HUES48 (cell line): ENCODE data around the gene GIGYF2.
A peak's percentile ranks its signal among the peaks of the same experiment; 100 is the strongest.
"Not testable (repeated sequence)": the region's sequence is repeated elsewhere in the genome, so short reads cannot be mapped to it uniquely, and the experiment has no call there.

Source experiments
- H3K27ac ChIP-seq: one replicate; pipeline ENCODE4 v1.7.0; 2013; ENCODE audit warnings: low read depth, low read length, inconsistent platforms
- H3K27me3 ChIP-seq: 2 replicates; pipeline ENCODE4 v1.6.1; 2013; ENCODE audit warnings: mild to moderate bottlenecking, low read length; ENCODE audit not compliant: control insufficient read depth, insufficient read depth
- H3K36me3 ChIP-seq: 2 replicates; pipeline ENCODE4 v1.6.1; 2013; ENCODE audit warnings: low read length; ENCODE audit not compliant: control insufficient read depth, insufficient read depth
- H3K4me1 ChIP-seq: 2 replicates; pipeline ENCODE4 v1.6.1; 2013; ENCODE audit warnings: mild to moderate bottlenecking, low read length; ENCODE audit not compliant: control insufficient read depth, insufficient read depth
- H3K4me3 ChIP-seq: 2 replicates; pipeline ENCODE4 v1.5.1; 2013; ENCODE audit warnings: mild to moderate bottlenecking, low read depth, low read length
- H3K9ac ChIP-seq: 2 replicates; pipeline ENCODE4 v1.6.1; 2013; ENCODE audit warnings: mild to moderate bottlenecking, low read depth, low read length, moderate library complexity
- H3K9me3 ChIP-seq: 2 replicates; pipeline ENCODE4 v1.6.1; 2013; ENCODE audit warnings: low read length; ENCODE audit not compliant: control insufficient read depth, insufficient read depth

Gene GIGYF2

GRCh38 chr2:232689152-232689910 is 7.8 kb upstream of the GIGYF2 start:
- Histone ChIP-seq H3K4me3 (no peak overlapping the region), H3K9me3 (no peaks in the 10 kb centered on the region), H3K27me3 (no peaks in the 10 kb centered on the region), H3K27ac (no peak overlapping the region), H3K4me1 (no peaks in the 10 kb centered on the region), H3K36me3 (no peaks in the 10 kb centered on the region), H3K9ac (no peak overlapping the region)

DNA sequence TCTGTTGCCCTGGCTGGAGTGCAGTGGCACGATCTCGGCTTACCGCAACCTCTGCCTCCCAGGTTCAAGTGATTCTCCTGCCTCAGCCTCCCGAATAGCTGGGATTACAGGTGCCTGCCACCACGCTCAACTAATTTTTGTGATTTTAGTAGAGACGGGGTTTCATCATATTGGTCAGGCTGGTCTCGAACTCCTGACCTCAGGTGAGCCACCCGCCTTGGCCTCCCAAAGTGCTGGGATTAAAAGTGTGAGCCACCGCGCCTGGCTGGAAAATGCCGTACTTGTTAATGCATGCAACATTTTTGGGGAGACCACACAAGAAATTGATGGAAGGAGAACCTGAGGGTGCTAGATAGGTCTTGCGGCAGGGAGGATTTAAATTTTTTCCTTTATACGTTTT is 6.0 kb upstream of the GIGYF2 start:
- not testable (repeated sequence) for H3K4me3 ChIP-seq, H3K36me3 ChIP-seq, H3K9ac ChIP-seq, H3K4me1 ChIP-seq, H3K27ac ChIP-seq, H3K27me3 ChIP-seq, H3K9me3 ChIP-seq

DNA sequence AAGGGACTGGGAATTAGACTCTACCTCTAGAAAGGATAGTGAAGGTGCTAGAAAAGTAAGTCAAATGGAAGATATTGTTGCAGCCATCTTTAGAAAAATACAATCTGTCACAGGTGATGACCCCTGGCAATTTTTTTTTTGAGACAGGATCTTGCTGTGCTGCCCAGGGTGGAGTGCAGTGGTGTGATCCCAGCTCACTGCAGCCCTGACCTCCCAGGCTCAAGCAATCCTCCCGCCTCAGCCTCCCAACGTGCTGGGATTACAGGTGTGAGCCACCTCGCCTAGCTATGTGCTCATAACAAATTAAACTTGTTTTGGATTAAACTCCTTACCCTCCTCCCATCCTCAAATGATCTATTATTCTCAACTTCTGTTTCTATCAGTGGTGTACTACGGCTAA is 3.8 kb upstream of the GIGYF2 start:
- Histone ChIP-seq H3K27me3 (no peaks in the 10 kb centered on the region), H3K4me3 (no peak overlapping the region), H3K9ac (no peak overlapping the region), H3K9me3 (no peaks in the 10 kb centered on the region), H3K27ac (no peak overlapping the region), H3K36me3 (no peaks in the 10 kb centered on the region), H3K4me1 (peaks cover 8% of the 10 kb centered on the region)

DNA sequence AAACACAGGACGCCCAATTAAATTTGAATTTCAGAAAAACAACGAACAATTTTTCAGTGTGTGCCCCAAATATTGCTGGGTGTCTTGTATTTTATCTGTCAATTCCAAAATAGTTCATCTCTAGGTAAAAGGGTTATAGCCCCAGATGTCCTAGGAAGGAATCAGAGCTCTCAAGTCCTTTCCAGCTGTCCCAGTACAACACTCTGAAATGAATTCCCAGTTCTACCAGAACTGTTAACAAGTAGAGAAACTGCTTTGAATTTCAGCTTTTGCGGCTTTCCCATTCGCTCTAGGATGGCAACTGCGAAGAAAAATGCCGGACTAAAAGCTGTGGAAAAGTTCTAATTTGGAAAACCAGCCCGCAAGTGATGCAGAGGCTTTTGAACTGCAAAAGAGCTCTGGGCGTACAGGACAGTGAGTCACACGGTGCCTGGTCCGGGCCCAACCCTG is 497 bp upstream of the GIGYF2 start:
- Histone ChIP-seq H3K9me3 (no peaks in the 10 kb centered on the region), H3K27me3 (no peaks in the 10 kb centered on the region), H3K36me3 (peaks cover 7% of the 10 kb centered on the region; the same call in 1 of the 2 replicates), H3K27ac (peak overlapping the region; percentile 65), H3K4me3 (peak overlapping the region; percentile 38; the same call in 1 of the 2 replicates), H3K9ac (no peak overlapping the region), H3K4me1 (peaks cover 19% of the 10 kb centered on the region)

DNA sequence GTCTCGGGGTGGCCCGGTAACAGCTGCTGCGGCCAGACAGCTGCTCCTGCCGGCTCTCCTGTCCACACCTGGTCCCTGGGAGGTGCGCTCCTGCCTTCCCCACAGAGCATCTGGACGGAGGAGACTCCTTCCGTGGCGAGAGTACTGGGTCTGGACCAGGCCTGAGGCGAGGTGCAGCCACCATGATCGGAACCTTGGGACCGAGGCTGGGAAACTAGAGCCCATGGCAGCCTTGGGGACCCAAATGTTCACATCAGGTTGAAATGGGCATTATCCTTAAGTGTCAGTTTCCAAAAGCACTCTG is 628 bp downstream of the GIGYF2 start:
- Histone ChIP-seq H3K4me3 (peak overlapping the region; percentile 95), H3K27ac (peak overlapping the region; percentile 95), H3K36me3 (peaks cover 10% of the 10 kb centered on the region; the same call in 1 of the 2 replicates), H3K27me3 (no peaks in the 10 kb centered on the region), H3K4me1 (peaks cover 19% of the 10 kb centered on the region), H3K9me3 (no peaks in the 10 kb centered on the region), H3K9ac (peak overlapping the region; percentile 85)

DNA sequence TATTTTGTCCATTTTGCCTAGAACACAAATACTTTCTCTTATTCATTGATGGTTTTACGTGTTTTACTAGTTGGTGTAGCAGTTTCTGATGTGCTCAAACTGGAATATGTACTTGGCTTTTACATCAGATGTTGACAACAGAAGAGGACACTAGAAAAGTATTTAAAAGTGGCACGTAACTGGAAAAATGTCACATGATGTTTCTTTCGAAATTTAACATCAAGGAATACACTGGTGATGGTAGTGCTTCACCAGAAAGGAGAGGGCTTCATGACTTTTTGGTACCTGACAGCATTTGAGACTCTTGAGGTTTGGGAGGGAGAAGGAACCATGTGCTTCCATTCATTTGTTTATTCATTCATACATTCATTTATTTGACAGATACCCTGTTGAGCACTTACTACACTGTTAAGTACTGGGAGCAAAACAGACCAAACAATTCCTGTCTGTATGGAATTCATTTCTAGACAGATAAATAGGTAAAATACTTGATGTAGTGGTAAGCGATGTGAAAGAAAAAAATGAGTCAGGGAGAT is 1.5 kb downstream of the GIGYF2 start:
- peaks cover 19% of the 10 kb centered on the region for H3K4me1 ChIP-seq
- no peaks in the 10 kb centered on the region for H3K9me3 ChIP-seq
- H3K9ac ChIP-seq = no peak overlapping the region
- no peak overlapping the region for H3K27ac ChIP-seq
- H3K27me3 ChIP-seq = no peaks in the 10 kb centered on the region
- peak overlapping the region; percentile 95 for H3K4me3 ChIP-seq
- H3K36me3 ChIP-seq = peaks cover 14% of the 10 kb centered on the region

DNA sequence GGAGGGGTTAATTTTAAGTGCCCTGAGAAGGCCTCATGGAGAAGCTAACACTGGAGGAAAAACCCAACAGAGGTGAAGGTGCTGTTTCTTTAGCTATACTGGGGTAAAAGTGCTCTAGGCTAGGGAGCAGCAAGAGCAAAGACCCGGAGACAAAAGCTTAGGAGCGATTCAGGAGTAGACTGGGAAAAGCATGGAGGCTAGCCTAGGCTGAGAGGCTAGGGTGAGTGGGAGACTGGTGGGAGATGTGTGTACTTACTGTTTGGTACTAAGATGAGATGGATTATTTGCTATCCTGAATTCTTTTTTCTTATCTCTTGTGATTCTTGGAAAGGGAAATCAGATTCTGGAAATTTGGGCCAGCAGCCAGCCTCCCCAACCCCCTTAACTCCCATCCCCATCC is 2.0 kb downstream of the GIGYF2 start:
- H3K27ac ChIP-seq = no peak overlapping the region
- H3K9me3 ChIP-seq = no peaks in the 10 kb centered on the region
- no peak overlapping the region for H3K9ac ChIP-seq
- H3K36me3 ChIP-seq = peaks cover 18% of the 10 kb centered on the region
- H3K4me1 ChIP-seq = peaks cover 19% of the 10 kb centered on the region
- H3K27me3 ChIP-seq = no peaks in the 10 kb centered on the region
- peak overlapping the region; percentile 95 for H3K4me3 ChIP-seq

DNA sequence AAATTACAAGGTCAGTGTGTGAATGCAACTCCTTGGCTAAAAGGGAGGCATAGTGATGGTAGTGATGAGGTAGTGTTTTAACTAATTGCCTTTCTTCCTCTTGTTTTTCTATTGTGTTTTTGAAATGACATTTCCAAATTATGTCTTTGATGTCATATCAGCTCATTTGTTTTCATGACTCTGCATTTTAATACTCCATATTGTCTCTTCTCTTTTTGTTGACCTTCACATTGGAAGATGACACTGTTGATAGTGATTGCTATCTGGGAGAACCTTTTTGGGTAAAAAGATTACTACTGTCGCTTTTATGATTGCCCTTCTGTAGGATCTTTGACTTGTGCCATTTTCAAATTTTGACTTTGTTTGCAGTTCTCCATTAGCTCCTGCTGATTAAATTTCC is 3.0 kb downstream of the GIGYF2 start:
- no peak overlapping the region for H3K9ac ChIP-seq
- peaks cover 19% of the 10 kb centered on the region for H3K4me1 ChIP-seq
- H3K27ac ChIP-seq = no peak overlapping the region
- peaks cover 23% of the 10 kb centered on the region for H3K36me3 ChIP-seq
- H3K27me3 ChIP-seq = no peaks in the 10 kb centered on the region
- H3K4me3 ChIP-seq = no peak overlapping the region
- H3K9me3 ChIP-seq = no peaks in the 10 kb centered on the region

- no peak overlapping the region for H3K4me3 ChIP-seq
- H3K27me3 ChIP-seq = no peaks in the 10 kb centered on the region
- H3K27ac ChIP-seq = no peak overlapping the region
- H3K9ac ChIP-seq = no peak overlapping the region
- no peaks in the 10 kb centered on the region for H3K4me1 ChIP-seq
- H3K9me3 ChIP-seq = no peaks in the 10 kb centered on the region
- H3K36me3 ChIP-seq = peaks cover 36% of the 10 kb centered on the region
Measured at GRCh38 chr2:232707076-232707475, 9.9 kb downstream of the GIGYF2 start.

DNA sequence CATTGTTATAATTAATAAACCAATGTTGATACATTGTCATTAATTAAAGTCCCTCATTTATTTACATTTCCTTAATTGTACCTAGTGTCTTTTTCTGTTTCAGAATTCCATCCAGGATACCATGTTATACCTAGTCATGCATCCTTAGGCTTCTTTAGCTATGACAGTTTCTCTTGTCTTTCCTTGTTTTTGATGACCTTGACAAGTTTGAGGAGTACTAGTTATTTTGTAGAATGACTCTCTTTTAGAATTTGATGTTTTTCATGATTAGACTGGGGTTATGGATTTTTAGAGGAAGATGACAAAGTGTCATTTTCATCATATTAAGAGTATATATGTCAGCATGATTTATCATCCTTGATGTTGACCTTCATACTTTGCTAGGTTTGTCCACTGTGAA is 16.4 kb downstream of the GIGYF2 start:
- Histone ChIP-seq H3K9me3 (no peaks in the 10 kb centered on the region), H3K4me3 (no peak overlapping the region), H3K9ac (no peak overlapping the region), H3K36me3 (peaks cover 13% of the 10 kb centered on the region; the same call in 1 of the 2 replicates), H3K4me1 (no peaks in the 10 kb centered on the region), H3K27me3 (no peaks in the 10 kb centered on the region), H3K27ac (no peak overlapping the region)

GRCh38 chr2:232714969-232715368 is 17.8 kb downstream of the GIGYF2 start:
- peaks cover 10% of the 10 kb centered on the region; the same call in 1 of the 2 replicates for H3K36me3 ChIP-seq
- no peak overlapping the region for H3K9ac ChIP-seq
- no peaks in the 10 kb centered on the region for H3K4me1 ChIP-seq
- H3K4me3 ChIP-seq = no peak overlapping the region
- H3K27ac ChIP-seq = no peak overlapping the region
- H3K27me3 ChIP-seq = no peaks in the 10 kb centered on the region
- H3K9me3 ChIP-seq = no peaks in the 10 kb centered on the region
